B cell (primary cell): ENCODE measurements around the gene TRERF1.

Source experiments
- EZH2 ChIP-seq: IDR thresholded peaks from 2 replicates; pipeline ENCODE4 v1.6.1; 2012; ENCODE audit warnings: borderline replicate concordance, low read depth, mild to moderate bottlenecking, moderate library complexity, low read length; ENCODE audit not compliant: insufficient read depth, poor library complexity, severe bottlenecking
- TF ChIP-seq, protein P1 (sequence below): fragments of 200-600 bp; IDR thresholded peaks from one replicate; pipeline ENCODE4 v1.8.0; 2022; ENCODE audit warnings: antibody characterized with exemption, mild to moderate bottlenecking

DNA sequence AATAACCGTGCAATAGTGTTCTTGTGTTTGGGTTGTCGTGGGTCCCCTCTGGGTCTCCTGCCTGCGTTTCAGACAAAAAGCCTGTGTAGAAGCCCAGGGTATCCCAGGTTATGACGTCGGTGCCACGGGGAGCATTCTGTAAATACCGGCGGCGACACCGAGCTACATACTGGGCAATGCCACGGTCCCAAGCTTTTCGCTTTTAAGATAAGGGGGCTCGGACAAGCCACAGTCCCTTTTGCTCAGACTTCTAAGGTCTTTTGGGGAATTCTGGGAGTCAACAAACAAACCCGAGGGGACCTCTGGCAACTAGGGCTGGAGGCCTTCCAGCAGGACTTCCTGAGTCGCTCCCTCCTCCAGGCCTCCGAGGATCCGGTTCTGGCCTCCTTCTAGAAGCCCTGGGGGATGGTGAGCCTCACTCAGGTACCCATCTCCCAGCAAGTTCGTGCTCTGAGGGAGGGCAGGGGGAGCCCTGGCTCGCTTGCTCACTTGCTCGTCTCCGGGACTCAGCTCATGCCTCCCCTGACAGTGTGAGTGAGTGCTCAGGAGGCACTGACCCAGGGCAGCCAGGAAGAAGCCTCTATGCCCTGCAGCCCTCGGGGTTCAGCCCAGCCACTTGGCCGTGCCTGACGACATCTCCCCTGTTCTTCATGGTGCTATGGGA is 171.6 kb downstream of the TRERF1 start:
- TF ChIP-seq, protein P1, sequence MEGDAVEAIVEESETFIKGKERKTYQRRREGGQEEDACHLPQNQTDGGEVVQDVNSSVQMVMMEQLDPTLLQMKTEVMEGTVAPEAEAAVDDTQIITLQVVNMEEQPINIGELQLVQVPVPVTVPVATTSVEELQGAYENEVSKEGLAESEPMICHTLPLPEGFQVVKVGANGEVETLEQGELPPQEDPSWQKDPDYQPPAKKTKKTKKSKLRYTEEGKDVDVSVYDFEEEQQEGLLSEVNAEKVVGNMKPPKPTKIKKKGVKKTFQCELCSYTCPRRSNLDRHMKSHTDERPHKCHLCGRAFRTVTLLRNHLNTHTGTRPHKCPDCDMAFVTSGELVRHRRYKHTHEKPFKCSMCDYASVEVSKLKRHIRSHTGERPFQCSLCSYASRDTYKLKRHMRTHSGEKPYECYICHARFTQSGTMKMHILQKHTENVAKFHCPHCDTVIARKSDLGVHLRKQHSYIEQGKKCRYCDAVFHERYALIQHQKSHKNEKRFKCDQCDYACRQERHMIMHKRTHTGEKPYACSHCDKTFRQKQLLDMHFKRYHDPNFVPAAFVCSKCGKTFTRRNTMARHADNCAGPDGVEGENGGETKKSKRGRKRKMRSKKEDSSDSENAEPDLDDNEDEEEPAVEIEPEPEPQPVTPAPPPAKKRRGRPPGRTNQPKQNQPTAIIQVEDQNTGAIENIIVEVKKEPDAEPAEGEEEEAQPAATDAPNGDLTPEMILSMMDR = no peak
- TF ChIP-seq EZH2 = no peak
